ENCODE data around the gene C1orf167.

C1orf167 gene

GRCh38 chr1:11765661-11766428 lies 3.9 kb downstream of the C1orf167 start:
- DNase-seq = no peak

GRCh38 chr1:11766429-11766776 lies 4.4 kb downstream of the C1orf167 start:
- DNase-seq = no peak

GRCh38 chr1:11767922-11768704 lies 6.1 kb downstream of the C1orf167 start:
- no peak for DNase-seq

- no peak for DNase-seq
Measured at GRCh38 chr1:11768821-11769220, 6.8 kb downstream of the C1orf167 start.

- DNase-seq = no peak
Measured at GRCh38 chr1:11769274-11769673, 7.3 kb downstream of the C1orf167 start.

GRCh38 chr1:11770011-11770410 lies 8.0 kb downstream of the C1orf167 start:
- DNase-seq = no peak

- no peak for DNase-seq
Measured at GRCh38 chr1:11771481-11772043, 9.6 kb downstream of the C1orf167 start.

GRCh38 chr1:11772458-11772857 lies 10.5 kb downstream of the C1orf167 start:
- no peak for DNase-seq

GRCh38 chr1:11774753-11775152 lies 12.8 kb downstream of the C1orf167 start:
- DNase-seq = no peak

GRCh38 chr1:11777658-11778322 lies 15.8 kb downstream of the C1orf167 start:
- DNase-seq = no peak

- DNase-seq = no peak
Measured at GRCh38 chr1:11778336-11778735, 16.3 kb downstream of the C1orf167 start.

GRCh38 chr1:11778844-11779623 lies 17.0 kb downstream of the C1orf167 start:
- DNase-seq = no peak

- DNase-seq = no peak
Measured at GRCh38 chr1:11779715-11780379, 17.9 kb downstream of the C1orf167 start.

- no peak for DNase-seq
Measured at GRCh38 chr1:11780380-11781147, 18.6 kb downstream of the C1orf167 start.

GRCh38 chr1:11781297-11781696 lies 19.3 kb downstream of the C1orf167 start:
- DNase-seq = no peak

GRCh38 chr1:11782127-11782708 lies 20.2 kb downstream of the C1orf167 start:
- DNase-seq = no peak

- no peak for DNase-seq
Measured at GRCh38 chr1:11783556-11783955, 21.6 kb downstream of the C1orf167 start.

- no peak for DNase-seq
Measured at GRCh38 chr1:11784256-11784992, 22.4 kb downstream of the C1orf167 start.

- DNase-seq = peak; percentile 81
Measured at GRCh38 chr1:11784993-11785769, 23.2 kb downstream of the C1orf167 start.
